OCI-LY3 (cell line): ENCODE results near the gene SYTL3.

Experiments used
- EZH2phosphoT487 ChIP-seq: fragments of 200-600 bp; shearing (Covaris generic); IDR thresholded peaks from 2 replicates; pipeline ENCODE4 v1.6.1; 2018; ENCODE audit warnings: antibody characterized with exemption, mixed run types, low read depth
- TF ChIP-seq, protein P1 (sequence below): fragments of 200-600, 300-600 bp; sonication (generic); IDR thresholded peaks from 2 replicates; pipeline ENCODE4 v1.5.1; 2014; ENCODE audit warnings: antibody characterized with exemption, low read length, low read depth

DNA sequence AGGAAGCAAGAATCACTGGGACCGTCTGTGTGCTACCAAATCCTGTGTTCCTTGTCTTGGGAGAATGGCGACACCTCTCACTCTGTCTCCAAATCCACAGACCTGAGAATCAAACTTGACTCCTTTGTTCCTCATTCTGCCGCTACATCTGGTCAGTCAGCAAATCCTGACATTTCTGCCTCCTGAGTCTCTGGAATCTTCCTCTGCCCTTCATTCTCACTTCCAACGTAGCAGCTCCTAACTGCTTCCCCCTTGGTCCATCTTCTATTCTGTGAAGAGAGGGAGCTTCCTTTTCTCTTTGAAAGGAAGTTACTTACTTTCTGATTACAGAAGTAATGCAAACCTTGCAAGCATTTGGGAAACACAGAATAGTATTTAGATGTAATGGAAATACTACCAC, 37.7 kb downstream of the SYTL3 start:
- TF ChIP-seq, protein P1, sequence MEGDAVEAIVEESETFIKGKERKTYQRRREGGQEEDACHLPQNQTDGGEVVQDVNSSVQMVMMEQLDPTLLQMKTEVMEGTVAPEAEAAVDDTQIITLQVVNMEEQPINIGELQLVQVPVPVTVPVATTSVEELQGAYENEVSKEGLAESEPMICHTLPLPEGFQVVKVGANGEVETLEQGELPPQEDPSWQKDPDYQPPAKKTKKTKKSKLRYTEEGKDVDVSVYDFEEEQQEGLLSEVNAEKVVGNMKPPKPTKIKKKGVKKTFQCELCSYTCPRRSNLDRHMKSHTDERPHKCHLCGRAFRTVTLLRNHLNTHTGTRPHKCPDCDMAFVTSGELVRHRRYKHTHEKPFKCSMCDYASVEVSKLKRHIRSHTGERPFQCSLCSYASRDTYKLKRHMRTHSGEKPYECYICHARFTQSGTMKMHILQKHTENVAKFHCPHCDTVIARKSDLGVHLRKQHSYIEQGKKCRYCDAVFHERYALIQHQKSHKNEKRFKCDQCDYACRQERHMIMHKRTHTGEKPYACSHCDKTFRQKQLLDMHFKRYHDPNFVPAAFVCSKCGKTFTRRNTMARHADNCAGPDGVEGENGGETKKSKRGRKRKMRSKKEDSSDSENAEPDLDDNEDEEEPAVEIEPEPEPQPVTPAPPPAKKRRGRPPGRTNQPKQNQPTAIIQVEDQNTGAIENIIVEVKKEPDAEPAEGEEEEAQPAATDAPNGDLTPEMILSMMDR = no peak
- TF ChIP-seq EZH2phosphoT487 = no peak
